Measurements from ENCODE around the gene EPB41. TPM values are rescaled to one million over a fixed set of nuclear protein-coding genes. Genes with fewer than 3 reads are reported as not detected.

The EPB41 gene
- total RNA-seq, 1 experiment from 2014 or later, result 40.7 TPM

GRCh38 chr1:28895896-28896608, 18.3 kb upstream of the EPB41 start:
- no peaks in the 10 kb centered on the region for H3K9me3 Mint-ChIP-seq (ENCODE audit: low read depth, unreplicated experiment)
- H3K27me3 Mint-ChIP-seq (ENCODE audit: unreplicated experiment), result no peaks in the 10 kb centered on the region
- no peak overlapping the region for H3K4me3 Mint-ChIP-seq (ENCODE audit: low read depth, unreplicated experiment)
- H3K4me1 Mint-ChIP-seq (ENCODE audit: low read depth, unreplicated experiment), result no peaks in the 10 kb centered on the region
- CTCF ChIA-PET, result no interaction called here
- intact Hi-C loops (cut with micrococcal nuclease; ENCODE audit: unreplicated experiment), result no loop called here
- no peak overlapping the region for H3K27ac Mint-ChIP-seq (ENCODE audit: unreplicated experiment)
- DNase-seq, result no peak
- no peak for TF ChIP-seq CTCF (IDR thresholded peaks at IDR 0.05; ENCODE audit: unreplicated experiment)
- BruUV-seq (replicated peaks), result no TSS peak
- H3K36me3 Mint-ChIP-seq (ENCODE audit: insufficient read depth, unreplicated experiment), result no peaks in the 10 kb centered on the region

- H3K36me3 Mint-ChIP-seq (ENCODE audit: insufficient read depth, unreplicated experiment), result no peaks in the 10 kb centered on the region
- H3K9me3 Mint-ChIP-seq (ENCODE audit: low read depth, unreplicated experiment), result no peaks in the 10 kb centered on the region
- H3K4me3 Mint-ChIP-seq (ENCODE audit: low read depth, unreplicated experiment), result no peak overlapping the region
- BruUV-seq (replicated peaks), result no TSS peak
- intact Hi-C loops (cut with micrococcal nuclease; ENCODE audit: unreplicated experiment), result no loop called here
- H3K4me1 Mint-ChIP-seq (ENCODE audit: low read depth, unreplicated experiment), result no peaks in the 10 kb centered on the region
- H3K27me3 Mint-ChIP-seq (ENCODE audit: unreplicated experiment), result no peaks in the 10 kb centered on the region
- CTCF ChIA-PET, result no interaction called here
- no peak for DNase-seq
- no peak overlapping the region for H3K27ac Mint-ChIP-seq (ENCODE audit: unreplicated experiment)
- TF ChIP-seq CTCF (IDR thresholded peaks at IDR 0.05; ENCODE audit: unreplicated experiment), result no peak
These were observed 17.8 kb upstream of the EPB41 start for GRCh38 chr1:28896609-28896986.

DNA sequence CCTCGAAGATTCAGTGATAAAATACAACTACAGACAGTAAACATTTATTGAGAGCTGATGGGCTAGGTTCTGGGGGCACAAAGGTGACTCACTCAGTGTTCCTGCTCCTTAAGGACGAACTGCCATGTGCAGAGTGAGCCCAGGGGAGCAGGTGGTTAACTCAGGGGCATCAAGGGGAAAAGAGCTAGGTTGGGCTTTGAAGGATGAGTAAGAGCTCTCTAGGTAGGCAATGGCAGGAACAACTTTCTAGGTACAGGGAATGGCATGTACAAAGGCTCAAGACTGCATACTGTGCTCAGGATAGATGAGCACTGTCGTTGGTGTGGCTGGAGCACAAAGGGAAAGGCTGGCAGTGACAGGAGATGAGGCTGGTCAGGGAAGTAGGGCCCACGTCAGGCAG, 16.6 kb upstream of the EPB41 start:
- Mint-ChIP-seq H3K4me1 (ENCODE audit: low read depth, unreplicated experiment) (no peaks in the 10 kb centered on the region), H3K4me3 (ENCODE audit: low read depth, unreplicated experiment) (no peak overlapping the region), H3K9me3 (ENCODE audit: low read depth, unreplicated experiment) (no peaks in the 10 kb centered on the region), H3K27ac (ENCODE audit: unreplicated experiment) (no peak overlapping the region), H3K27me3 (ENCODE audit: unreplicated experiment) (no peaks in the 10 kb centered on the region), H3K36me3 (ENCODE audit: insufficient read depth, unreplicated experiment) (no peaks in the 10 kb centered on the region)
- TF ChIP-seq CTCF (IDR thresholded peaks at IDR 0.05; ENCODE audit: unreplicated experiment), result no peak
- no TSS peak for BruUV-seq (replicated peaks)
- intact Hi-C loops (cut with micrococcal nuclease; ENCODE audit: unreplicated experiment), result no loop called here
- CTCF ChIA-PET, result interaction anchor here (1.5 kb wide), 1 partner anchor 13 kb away, joined by 5 read pairs; no protein-coding TSS in a partner anchor
- no peak for DNase-seq

DNA sequence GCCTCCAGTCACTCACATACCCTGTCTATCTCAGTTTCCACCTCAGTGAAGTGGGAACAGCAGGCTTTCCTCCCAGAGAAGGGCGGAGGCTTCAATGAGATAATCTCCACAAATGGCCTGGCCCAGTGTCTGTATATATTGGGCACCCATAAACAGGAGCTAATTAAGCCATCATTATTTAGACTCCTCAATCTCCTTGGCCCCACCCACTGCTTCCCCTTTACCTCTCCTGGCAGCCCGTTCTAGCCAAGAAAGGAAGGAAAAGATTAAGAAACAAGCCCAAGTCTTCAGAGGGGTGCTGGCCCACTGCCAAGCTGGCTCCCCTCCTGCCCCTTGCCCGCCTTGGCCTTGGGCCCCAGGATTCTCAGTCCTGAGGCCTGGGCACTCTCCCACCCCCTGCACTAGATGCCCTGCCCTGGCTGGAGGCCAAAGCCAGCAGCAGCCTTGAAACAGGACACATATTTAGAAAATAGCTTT, 15.9 kb upstream of the EPB41 start:
- Mint-ChIP-seq H3K27ac (ENCODE audit: unreplicated experiment) (no peak overlapping the region), H3K4me1 (ENCODE audit: low read depth, unreplicated experiment) (no peaks in the 10 kb centered on the region), H3K36me3 (ENCODE audit: insufficient read depth, unreplicated experiment) (no peaks in the 10 kb centered on the region), H3K9me3 (ENCODE audit: low read depth, unreplicated experiment) (no peaks in the 10 kb centered on the region), H3K4me3 (ENCODE audit: low read depth, unreplicated experiment) (no peak overlapping the region), H3K27me3 (ENCODE audit: unreplicated experiment) (no peaks in the 10 kb centered on the region)
- no peak for TF ChIP-seq CTCF (IDR thresholded peaks at IDR 0.05; ENCODE audit: unreplicated experiment)
- intact Hi-C loops (cut with micrococcal nuclease; ENCODE audit: unreplicated experiment), result no loop called here
- no TSS peak for BruUV-seq (replicated peaks)
- CTCF ChIA-PET, result interaction anchor here (1.5 kb wide), 1 partner anchor 14 kb away, joined by 5 read pairs; no protein-coding TSS in a partner anchor
- no peak for DNase-seq
